K562 (cell line): Measurements from ENCODE around the gene STAMBPL1. TPM values are rescaled to one million over a fixed set of nuclear protein-coding genes. Genes with fewer than 3 reads are reported as not detected.

Experiments
- ATAC-seq: fragments of 200-7000 bp; cut with Tn5 transposase; 3 replicates; pipeline ENCODE4 v1.9.1; 2020; ENCODE audit warnings: moderate library complexity
- BruUV-seq: library from RNA; stranded (reverse); fragments of 400-500 nt; replicated peaks from 2 replicates; lab custom pipeline; 2021; lab: Mats Ljungman, UMichigan
- CTCF ChIA-PET: fragments of 300-600 bp; formaldehyde crosslinking; extraction: SDS; loops from one replicate; lab custom pipeline; 2021; ENCODE audit warnings: low intra/inter-chr PET ratio; lab: Yijun Ruan, JAX
- POLR2A ChIA-PET: fragments of 300-600, 350-650 bp; sonication (Branson Sonifier 250); formaldehyde crosslinking; extraction: SDS; loops from one replicate; lab custom pipeline; 2021; ENCODE audit warnings: antibody characterized with exemption, inconsistent platforms; lab: Yijun Ruan, JAX
- DNase-seq, 4 experiments: peaks; one replicate each; pipeline versions ENCODE4 v3.0.0 to v3.0.0-alpha.2; 2011 to 2018; ENCODE audit warnings: low spot score in 3 of 4, mixed read lengths in 3 of 4; ENCODE audit errors: extremely low read depth in 1 of 4
- FAIRE-seq: peaks from 2 replicates; lab custom pipeline; 2011; peaks lifted over from hg19 to GRCh38; lab: Jason Lieb, UNC
- H2AFZ ChIP-seq: 2 replicates; pipeline ENCODE4 v1.6.0; 2011; ENCODE audit warnings: low read depth, low read length, control low read depth, inconsistent platforms
- H3K27ac ChIP-seq: fragments of 200-600 bp; 3 replicates; pipeline ENCODE4 v1.8.0; 2011; ENCODE audit warnings: low read depth, mild to moderate bottlenecking, control low read depth, inconsistent platforms, low read length, moderate library complexity, mixed read lengths; ENCODE audit errors: extremely low read depth
- H3K27me3 ChIP-seq, 2 experiments: fragments of 300-600 bp in 1 of 2; 2 replicates in 1 of 2; 3 replicates in 1 of 2; pipeline versions ENCODE4 v1.6.0 to v1.8.0; 2011; ENCODE audit warnings: inconsistent platforms in 2 of 2, low read length in 2 of 2, mild to moderate bottlenecking in 1 of 2, mixed read lengths in 1 of 2, moderate library complexity in 1 of 2; ENCODE audit not compliant: control insufficient read depth in 2 of 2, insufficient read depth in 2 of 2
- H3K36me3 ChIP-seq: fragments of 300-600 bp; 3 replicates; pipeline ENCODE4 v1.8.0; 2011; ENCODE audit warnings: mild to moderate bottlenecking, low read length, inconsistent platforms; ENCODE audit not compliant: control insufficient read depth, insufficient read depth
- H3K4me1 ChIP-seq, 2 experiments: fragments of 200-600 bp in 1 of 2; replicated peaks in 1 of 2; 2 replicates in 1 of 2; 3 replicates in 1 of 2; pipeline versions ENCODE4 v1.5.1 to v1.8.0; 2011; ENCODE audit warnings: inconsistent platforms in 2 of 2, low read length in 2 of 2, mild to moderate bottlenecking in 1 of 2, mixed read lengths in 1 of 2, moderate library complexity in 1 of 2; ENCODE audit not compliant: control insufficient read depth in 2 of 2, insufficient read depth in 2 of 2
- H3K4me2 ChIP-seq: 2 replicates; pipeline ENCODE4 v1.6.1; 2011; ENCODE audit warnings: low read length, control low read depth, inconsistent platforms, mixed read lengths; ENCODE audit not compliant: insufficient read depth
- H3K4me3 ChIP-seq: fragments of 200-600 bp; sonication (generic), shearing (Covaris generic); 2 replicates; pipeline ENCODE4 v1.5.1; 2016; ENCODE audit warnings: control low read depth, inconsistent platforms
- H3K79me2 ChIP-seq: fragments of 200-600 bp; 3 replicates; pipeline ENCODE4 v1.8.0; 2011; ENCODE audit warnings: low read length, inconsistent platforms; ENCODE audit not compliant: control insufficient read depth, insufficient read depth
- H3K9ac ChIP-seq, 2 experiments: 2 replicates each; pipeline versions ENCODE4 v1.6.0 to v1.6.1; 2011; ENCODE audit warnings: low read depth in 2 of 2, low read length in 2 of 2, control low read depth in 1 of 2, inconsistent platforms in 1 of 2, mild to moderate bottlenecking in 1 of 2, mixed read lengths in 1 of 2; ENCODE audit not compliant: insufficient read depth in 1 of 2
- H3K9me1 ChIP-seq: one replicate; pipeline ENCODE4 v1.6.0; 2011; ENCODE audit warnings: inconsistent platforms, mild to moderate bottlenecking, low read length, moderate library complexity; ENCODE audit not compliant: control insufficient read depth, insufficient read depth
- H3K9me3 ChIP-seq: replicated peaks from 2 replicates; pipeline ENCODE4 v1.5.1; 2011; ENCODE audit warnings: low read depth, low read length, inconsistent platforms; ENCODE audit not compliant: control insufficient read depth, insufficient read depth
- H4K20me1 ChIP-seq: replicated peaks from 2 replicates; pipeline ENCODE4 v1.6.1; 2011; ENCODE audit warnings: low read length, inconsistent platforms, mixed read lengths; ENCODE audit not compliant: control insufficient read depth, insufficient read depth
- FOXA1 ChIP-seq: fragments of 450-650 bp; IDR thresholded peaks from 2 replicates; pipeline ENCODE4 v1.6.1; 2016; ENCODE audit warnings: mild to moderate bottlenecking, borderline replicate concordance
- HCFC1 ChIP-seq: IDR thresholded peaks from 2 replicates; pipeline ENCODE4 v1.6.1; 2012; ENCODE audit warnings: low read depth, low read length, improper control_type of control experiment
- NELFE ChIP-seq: IDR thresholded peaks from 2 replicates; pipeline ENCODE4 v1.6.1; 2011; ENCODE audit warnings: mild to moderate bottlenecking; ENCODE audit not compliant: insufficient read depth, insufficient read length
- RBM34 ChIP-seq: fragments of 200-400 bp; formaldehyde crosslinking; IDR thresholded peaks from 2 replicates; pipeline ENCODE4 v1.6.1; 2018; ENCODE audit warnings: low read length, borderline replicate concordance; ENCODE audit not compliant: insufficient read depth
- SIRT6 ChIP-seq: IDR thresholded peaks from one replicate; pipeline ENCODE4 v1.6.1; 2012; ENCODE audit warnings: low read depth, mild to moderate bottlenecking, control low read depth, inconsistent platforms, low read length, moderate library complexity
- SLC30A9 ChIP-seq: fragments of 250-450 bp; sonication (Bioruptor Pico); IDR thresholded peaks from 2 replicates; pipeline ENCODE4 v1.8.0; 2022; ENCODE audit warnings: mild to moderate bottlenecking, moderate library complexity
- WHSC1 ChIP-seq: IDR thresholded peaks from one replicate; pipeline ENCODE4 v1.6.1; 2012; ENCODE audit warnings: low read length, control low read depth, inconsistent platforms
- WGBS: fragments of 100-300 bp; shearing (Covaris generic); methylation state at CpG from one replicate; pipeline ENCODE4 v1.1.6; 2016; ENCODE audit warnings: low coverage, mixed read lengths; ENCODE audit not compliant: insufficient coverage; ENCODE audit errors: missing lambda C conversion rate; 5-methylcytosine and 5-hydroxymethylcytosine counted together
- in situ Hi-C: fragments of 300-500 bp; cut with MboI; formaldehyde crosslinking; loops from 4 replicates; pipeline ENCODE4 v1.15.0; 2018; ENCODE audit warnings: inconsistent platforms, mixed read lengths
- intact Hi-C: fragments of 100-400 bp; cut with micrococcal nuclease; formaldehyde crosslinking; loops from 2 replicates; pipeline ENCODE4 v1.14.2; 2022
- polyA plus RNA-seq, 8 experiments: library from polyadenylated mRNA; depleted of rRNA in 4 of 8; stranded (reverse) in 5 of 8; unstranded in 3 of 8; fragments of >200 nt; fragmentation: Nextera tagmentation in 2 of 8; fragmentation: Illumina TruSeq in 1 of 8; extraction: Ambion mirVana in 2 of 8; extraction: Trizol in 1 of 8; gene quantifications; 2 replicates each; pipeline versions ENCODE4 v1.2.1 to v1.2.3, GENCODE V29; 2011 to 2014; ENCODE audit warnings: inconsistent platforms in 1 of 8, missing spikeins in 1 of 8
- total RNA-seq, 7 experiments: library from RNA; depleted of rRNA in 6 of 7; stranded (reverse); fragments of >200 nt in 6 of 7; fragmentation: Illumina TruSeq in 2 of 7; extraction: Trizol in 2 of 7; gene quantifications; 2 replicates each; pipeline versions ENCODE4 v1.2.1 to v1.2.3, GENCODE V29; 2011 to 2021; ENCODE audit warnings: low replicate concordance in 1 of 7
- TF ChIP-seq, protein P1 (sequence below): fragments of 450-650 bp; IDR thresholded peaks from 2 replicates; pipeline ENCODE4 v1.6.1; 2016
- TF ChIP-seq, protein P2 (sequence below): sonication (generic); formaldehyde crosslinking; IDR thresholded peaks from 2 replicates; pipeline ENCODE4 v1.8.1; 2022; ENCODE audit warnings: missing genetic modification reagents

Gene STAMBPL1
- total and polyA plus RNA-seq, 9 of the 15 experiments (the other 6 are each of a cell fraction or from before 2014, with no cell fraction given) = 0.09 TPM; not detected in 8

DNA sequence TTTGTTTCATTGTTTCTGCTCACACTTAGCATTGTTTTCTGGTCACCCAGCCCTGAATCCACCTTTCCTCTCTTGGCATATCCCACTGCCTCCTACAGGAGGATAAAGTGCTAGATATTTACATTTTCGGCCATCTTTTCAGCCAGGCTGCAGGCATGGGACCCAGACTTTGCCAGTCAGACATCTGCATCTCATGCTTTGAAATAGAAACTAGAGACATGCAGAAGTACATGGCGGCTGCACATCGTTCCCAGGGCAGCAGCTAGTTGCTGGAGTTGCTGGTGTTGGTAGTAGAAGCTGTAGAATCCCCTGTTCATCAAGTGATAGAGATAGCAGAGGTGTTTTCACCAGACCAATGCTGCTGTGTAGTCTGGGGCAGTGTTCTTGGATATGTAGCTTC, 18.7 kb downstream of the STAMBPL1 start:
- no TSS peak for BruUV-seq
- FAIRE-seq (no peak), DNase-seq (no peak), ATAC-seq (no peak)
- POLR2A ChIA-PET = no interaction called here
- Histone ChIP-seq H3K4me3 (no peak overlapping the region), H3K4me2 (no peak overlapping the region), H3K9me1 (no peaks in the 10 kb centered on the region), H3K4me1 (no peaks in the 10 kb centered on the region), H2AFZ (no peak overlapping the region), H3K9ac (no peak overlapping the region), H3K36me3 (no peaks in the 10 kb centered on the region), H3K27ac (no peak overlapping the region), H4K20me1 (no peaks in the 10 kb centered on the region), H3K79me2 (no peaks in the 10 kb centered on the region), H3K27me3 (no peaks in the 10 kb centered on the region), H3K9me3 (no peaks in the 10 kb centered on the region)
- in situ Hi-C loops = no loop called here
- CTCF ChIA-PET = no interaction called here
- TF ChIP-seq NELFE (no peak), RBM34 (no peak), SLC30A9 (CRISPR knock-in tag) (no peak), WHSC1 (no peak), SIRT6 (no peak), HCFC1 (no peak), FOXA1 (no peak)
- TF ChIP-seq, protein P1, sequence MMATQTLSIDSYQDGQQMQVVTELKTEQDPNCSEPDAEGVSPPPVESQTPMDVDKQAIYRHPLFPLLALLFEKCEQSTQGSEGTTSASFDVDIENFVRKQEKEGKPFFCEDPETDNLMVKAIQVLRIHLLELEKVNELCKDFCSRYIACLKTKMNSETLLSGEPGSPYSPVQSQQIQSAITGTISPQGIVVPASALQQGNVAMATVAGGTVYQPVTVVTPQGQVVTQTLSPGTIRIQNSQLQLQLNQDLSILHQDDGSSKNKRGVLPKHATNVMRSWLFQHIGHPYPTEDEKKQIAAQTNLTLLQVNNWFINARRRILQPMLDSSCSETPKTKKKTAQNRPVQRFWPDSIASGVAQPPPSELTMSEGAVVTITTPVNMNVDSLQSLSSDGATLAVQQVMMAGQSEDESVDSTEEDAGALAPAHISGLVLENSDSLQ = no peak
- TF ChIP-seq, protein P2, sequence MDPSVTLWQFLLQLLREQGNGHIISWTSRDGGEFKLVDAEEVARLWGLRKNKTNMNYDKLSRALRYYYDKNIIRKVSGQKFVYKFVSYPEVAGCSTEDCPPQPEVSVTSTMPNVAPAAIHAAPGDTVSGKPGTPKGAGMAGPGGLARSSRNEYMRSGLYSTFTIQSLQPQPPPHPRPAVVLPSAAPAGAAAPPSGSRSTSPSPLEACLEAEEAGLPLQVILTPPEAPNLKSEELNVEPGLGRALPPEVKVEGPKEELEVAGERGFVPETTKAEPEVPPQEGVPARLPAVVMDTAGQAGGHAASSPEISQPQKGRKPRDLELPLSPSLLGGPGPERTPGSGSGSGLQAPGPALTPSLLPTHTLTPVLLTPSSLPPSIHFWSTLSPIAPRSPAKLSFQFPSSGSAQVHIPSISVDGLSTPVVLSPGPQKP (CRISPR knock-in tag) = no peak
- intact Hi-C loops = no loop called here
- 0% methylated on average over 3 of the region's 3 CpGs for WGBS
